ENCODE measurements around the gene CCDC12.
A peak's percentile ranks its signal among the peaks of the same experiment; 100 is the strongest.
"Not testable (repeated sequence)": the region's sequence is repeated elsewhere in the genome, so short reads cannot be mapped to it uniquely, and the experiment has no call there.

CCDC12 gene

GRCh38 chr3:46968783-46969428, 7.6 kb downstream of the CCDC12 start:
- Histone ChIP-seq H3K27me3 (no peaks in the 10 kb centered on the region), H3K4me1 (peaks cover 0 to 82% (median 50%) of the 10 kb centered on the region in 4 donors), H3K27ac (no peak overlapping the region), H3K4me3 (no peak overlapping the region), H3K9me3 (no peaks in the 10 kb centered on the region), H3K36me3 (peaks cover 0 to 8% (median 0%) of the 10 kb centered on the region in 3 donors)
- DNase-seq = peak in 1 of 2 donors; percentile 33
- intact Hi-C loops (cut with DNase I; ENCODE audit: low total_unique reads) = no loop called here
- no peak for TF ChIP-seq CTCF (IDR thresholded peaks at IDR 0.05)

- Histone ChIP-seq H3K27me3 (no peaks in the 10 kb centered on the region), H3K36me3 (peaks cover 0 to 8% (median 3%) of the 10 kb centered on the region in 3 donors), H3K4me1 (peaks cover 0 to 69% (median 46%) of the 10 kb centered on the region in 4 donors), H3K9me3 (no peaks in the 10 kb centered on the region), H3K4me3 (no peak overlapping the region), H3K27ac (no peak overlapping the region)
- DNase-seq = no peak
- intact Hi-C loops (cut with DNase I; ENCODE audit: low total_unique reads) = no loop called here
- TF ChIP-seq CTCF (IDR thresholded peaks at IDR 0.05) = no peak
These were observed 9.7 kb downstream of the CCDC12 start for GRCh38 chr3:46966811-46967210.

GRCh38 chr3:46965151-46965550, 11.4 kb downstream of the CCDC12 start:
- Histone ChIP-seq H3K36me3 (peaks cover 0 to 8% (median 3%) of the 10 kb centered on the region in 3 donors), H3K9me3 (no peaks in the 10 kb centered on the region), H3K27me3 (no peaks in the 10 kb centered on the region), H3K4me3 (no peak overlapping the region), H3K27ac (no peak overlapping the region), H3K4me1 (peaks cover 0 to 69% (median 45%) of the 10 kb centered on the region in 4 donors)
- DNase-seq = no peak
- intact Hi-C loops (cut with DNase I; ENCODE audit: low total_unique reads) = no loop called here
- TF ChIP-seq CTCF (IDR thresholded peaks at IDR 0.05) = no peak

- H3K9me3 ChIP-seq; H3K36me3 ChIP-seq; H3K27ac ChIP-seq; H3K4me3 ChIP-seq; intact Hi-C loops (cut with DNase I; ENCODE audit: low total_unique reads); H3K27me3 ChIP-seq: not testable (repeated sequence)
- peaks cover 0 to 69% (median 45%) of the 10 kb centered on the region in 4 donors for H3K4me1 ChIP-seq
- peak in 1 of 2 donors; percentile 52 for DNase-seq
These were observed 12.4 kb downstream of the CCDC12 start for GRCh38 chr3:46964038-46964590.

GRCh38 chr3:46962990-46963389, 13.6 kb downstream of the CCDC12 start:
- Histone ChIP-seq H3K9me3 (no peaks in the 10 kb centered on the region), H3K27ac (no peak overlapping the region), H3K4me1 (peaks cover 0 to 67% (median 43%) of the 10 kb centered on the region in 4 donors), H3K4me3 (no peak overlapping the region), H3K27me3 (no peaks in the 10 kb centered on the region), H3K36me3 (peaks cover 0 to 8% (median 3%) of the 10 kb centered on the region in 3 donors)
- no peak for DNase-seq
- no peak for TF ChIP-seq CTCF (IDR thresholded peaks at IDR 0.05)
- intact Hi-C loops (cut with DNase I; ENCODE audit: low total_unique reads) = no loop called here

GRCh38 chr3:46962427-46962826, 14.1 kb downstream of the CCDC12 start:
- Histone ChIP-seq H3K36me3 (peaks cover 0 to 8% (median 3%) of the 10 kb centered on the region in 3 donors), H3K27me3 (no peaks in the 10 kb centered on the region), H3K4me3 (no peak overlapping the region), H3K9me3 (no peaks in the 10 kb centered on the region), H3K4me1 (peaks cover 0 to 68% (median 43%) of the 10 kb centered on the region in 4 donors), H3K27ac (no peak overlapping the region)
- no peak for TF ChIP-seq CTCF (IDR thresholded peaks at IDR 0.05)
- no peak for DNase-seq
- intact Hi-C loops (cut with DNase I; ENCODE audit: low total_unique reads) = no loop called here

Measured in tibial artery (tissue), 4 donors.